Prostate gland (tissue), 2 donors: ENCODE data around the gene CIDEA.

Experiments used
- CTCF ChIP-seq, 4 experiments: fragments of 200-600 bp in 2 of 4; fragments of 450-650 bp in 2 of 4; sonication (generic) in 2 of 4; IDR thresholded peaks; 1 replicate in 3 of 4; 2 replicates in 1 of 4; pipeline ENCODE4 v1.5.1; 2016 to 2019; ENCODE audit warnings: antibody characterized with exemption in 4 of 4, mild to moderate bottlenecking in 2 of 4, moderate library complexity in 2 of 4
- POLR2A ChIP-seq: fragments of 450-650 bp; IDR thresholded peaks from one replicate; pipeline ENCODE4 v1.6.1; 2016; ENCODE audit warnings: antibody characterized with exemption, mild to moderate bottlenecking

- TF ChIP-seq CTCF (IDR thresholded peaks at IDR 0.05) = no peak
- TF ChIP-seq POLR2A = no peak
Measured at GRCh38 chr18:12251311-12251710, 2.9 kb upstream of the CIDEA start.
